GM21423 (cell line): ENCODE results near the gene DPPA5.
A peak's percentile ranks its signal among the peaks of the same experiment; 100 is the strongest.
"Not testable (repeated sequence)": the region's sequence is repeated elsewhere in the genome, so short reads cannot be mapped to it uniquely, and the experiment has no call there.

ENCODE experiments used
- ATAC-seq: cut with Tn5 transposase; IDR thresholded peaks from one replicate; pipeline ENCODE4 v1.9.1; 2021; ENCODE audit warnings: mild to moderate bottlenecking, moderate library complexity; ENCODE audit not compliant: unreplicated experiment

The DPPA5 gene

DNA sequence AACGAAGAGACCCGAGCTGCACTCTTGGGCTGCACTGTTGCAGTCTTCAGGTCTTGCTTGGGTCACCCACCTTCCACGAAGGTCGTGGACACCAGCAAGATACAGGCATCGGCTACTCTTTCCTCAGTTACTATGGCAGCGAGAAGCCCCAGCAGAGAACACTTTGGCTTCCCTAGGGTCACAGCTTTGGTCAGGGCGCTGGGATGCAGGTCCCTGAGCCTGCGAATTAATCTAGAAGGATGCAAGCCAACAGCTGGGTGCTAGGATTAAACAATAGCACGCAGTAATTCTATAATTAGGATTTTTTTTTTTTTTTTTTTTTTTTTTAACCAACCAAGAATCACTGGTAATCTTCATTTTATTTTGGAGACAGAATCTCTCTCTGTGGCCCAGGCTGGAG, 10.5 kb upstream of the DPPA5 start:
- no peak for ATAC-seq

DNA sequence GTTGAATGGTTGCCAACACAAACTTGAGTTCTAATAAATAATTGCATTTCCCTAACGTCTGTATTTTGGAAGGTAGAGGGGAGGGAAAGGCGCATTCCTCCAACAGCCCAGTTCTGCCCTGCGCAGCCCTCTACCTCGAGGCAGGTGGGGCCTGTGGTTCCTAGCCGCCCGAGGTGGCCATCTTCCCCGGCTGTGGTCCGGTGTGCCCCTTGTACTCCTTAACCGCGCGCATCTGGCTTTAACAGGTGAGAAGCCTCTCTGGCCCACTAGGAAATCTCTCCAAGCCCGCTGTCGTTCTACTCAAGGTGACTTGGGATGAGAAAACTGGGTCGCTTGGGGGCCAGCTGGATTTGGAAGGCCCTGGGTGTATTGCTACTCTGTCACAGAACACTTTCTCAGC, 10.0 kb upstream of the DPPA5 start:
- no peak for ATAC-seq

DNA sequence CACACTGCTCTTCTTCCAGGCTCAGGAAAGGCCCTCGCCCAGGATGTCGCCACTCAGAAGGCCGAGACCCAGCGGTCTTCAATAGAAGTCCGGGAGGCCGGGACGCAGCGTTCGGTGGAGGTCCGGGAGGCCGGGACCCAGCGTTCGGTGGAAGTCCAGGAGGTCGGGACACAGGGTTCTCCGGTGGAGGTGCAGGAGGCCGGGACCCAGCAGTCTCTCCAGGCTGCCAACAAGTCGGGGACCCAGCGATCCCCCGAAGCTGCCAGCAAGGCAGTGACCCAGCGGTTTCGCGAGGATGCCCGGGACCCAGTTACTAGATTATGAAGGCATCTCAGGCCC, 9.4 kb upstream of the DPPA5 start:
- no peak for ATAC-seq

DNA sequence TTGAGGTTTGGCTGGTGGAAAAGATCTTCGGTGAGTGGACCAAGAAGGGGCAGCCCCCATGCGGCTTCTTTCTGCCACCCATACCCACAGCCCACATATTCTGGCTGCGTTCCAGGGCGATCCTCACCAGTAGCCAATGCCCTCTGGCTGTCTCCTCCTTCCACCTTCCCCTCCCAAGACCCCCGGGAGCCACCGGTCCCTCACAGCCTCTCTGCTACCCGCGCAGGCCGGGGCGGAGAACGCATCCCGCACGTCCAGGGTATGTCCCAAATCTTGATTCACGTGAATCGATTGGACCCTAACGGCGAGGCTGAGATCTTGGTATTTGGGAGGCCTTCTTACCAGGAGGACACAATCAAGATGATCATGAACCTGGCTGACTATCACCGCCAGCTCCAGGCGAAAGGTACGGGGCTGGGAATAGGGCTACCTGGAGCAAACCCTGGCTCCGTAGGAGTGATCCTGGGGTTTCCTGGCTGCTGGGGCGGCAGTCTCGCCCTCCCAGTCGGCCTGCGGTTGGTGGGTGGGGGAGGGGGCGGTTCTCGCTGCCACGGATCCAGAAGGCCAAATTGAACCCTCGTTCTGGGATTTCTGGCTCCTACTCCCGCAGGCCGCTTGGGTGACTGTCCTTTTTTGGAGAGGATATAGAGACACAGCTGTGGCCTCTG, 8.9 kb upstream of the DPPA5 start:
- ATAC-seq = no peak

DNA sequence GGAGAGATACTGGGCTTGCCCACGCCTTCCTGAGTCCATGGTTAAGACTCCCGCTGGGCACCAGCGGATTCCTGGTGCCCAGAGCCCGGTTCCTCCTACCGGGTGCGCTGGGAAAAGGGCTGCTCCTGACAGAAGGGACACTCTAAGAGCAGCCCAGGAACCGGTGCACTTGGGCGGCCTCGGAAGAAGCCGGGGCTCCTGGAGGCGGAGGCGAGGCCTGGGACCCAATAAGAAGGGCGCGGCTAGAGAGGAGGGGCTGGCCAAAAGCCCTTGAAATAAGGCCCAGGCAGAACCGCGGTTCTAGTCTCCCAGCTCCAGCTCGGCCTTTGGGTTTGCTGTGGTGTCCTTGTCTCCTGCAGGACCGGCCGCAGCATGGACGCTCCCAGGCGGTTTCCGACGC, 8.3 kb upstream of the DPPA5 start, which contains the start of gene KHDC3L:
TSS of gene KHDC3L (plus strand) at position 301 of the 400 bp plus-strand sequence. CDS start at position 373, 72 bp downstream.
- no peak for ATAC-seq

DNA sequence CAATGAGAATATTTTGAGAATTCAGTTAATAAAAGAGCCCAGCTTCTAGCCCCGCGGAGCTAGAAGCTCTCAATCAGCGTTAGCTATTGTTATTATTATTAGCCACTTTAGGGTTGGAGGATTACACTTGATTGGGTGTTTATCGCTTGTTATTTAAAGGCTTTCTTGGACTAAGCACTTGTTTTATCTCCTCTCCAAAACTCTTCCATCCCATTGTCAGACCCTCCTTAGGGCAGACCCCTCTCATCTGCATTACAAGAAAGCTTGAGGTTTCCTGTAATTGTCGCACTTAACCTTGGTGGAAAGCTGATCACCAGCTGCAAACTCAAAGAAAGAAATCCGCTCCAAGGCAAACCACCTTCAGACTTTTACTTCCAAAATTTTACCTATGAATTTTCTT, 4.8 kb downstream of the DPPA5 start:
- ATAC-seq = no peak

DNA sequence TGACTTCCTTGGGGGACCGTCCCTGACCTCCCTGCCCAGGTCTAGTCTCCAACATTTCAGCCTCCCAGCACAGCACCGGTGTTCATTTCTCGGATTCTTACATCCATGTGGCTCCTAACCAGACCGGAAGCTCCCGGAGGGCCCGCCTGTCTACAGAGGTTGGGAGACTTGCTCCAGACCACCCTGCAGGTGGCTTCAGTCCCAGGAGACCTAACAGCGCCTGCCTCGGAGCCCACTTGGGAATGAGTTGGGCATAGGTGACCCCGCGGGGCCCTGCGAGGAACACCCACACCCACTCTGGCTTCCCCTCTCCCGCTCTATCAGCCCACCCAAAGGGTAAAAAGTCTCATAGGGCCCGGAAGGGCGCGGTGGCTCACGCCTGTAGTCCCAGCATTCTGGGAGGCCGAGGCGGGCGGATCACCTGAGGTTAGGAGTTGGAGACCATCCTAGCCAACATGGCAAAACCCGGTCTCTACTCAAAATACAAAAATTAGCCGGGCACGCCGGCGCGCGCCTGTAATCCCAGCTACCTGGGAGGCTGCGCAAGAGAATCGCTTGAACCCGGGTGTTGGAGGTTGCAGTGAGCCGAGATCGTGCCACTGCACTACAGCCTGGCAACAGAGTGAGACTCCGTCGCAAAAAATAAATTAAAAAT, 5.4 kb downstream of the DPPA5 start:
- no peak for ATAC-seq

DNA sequence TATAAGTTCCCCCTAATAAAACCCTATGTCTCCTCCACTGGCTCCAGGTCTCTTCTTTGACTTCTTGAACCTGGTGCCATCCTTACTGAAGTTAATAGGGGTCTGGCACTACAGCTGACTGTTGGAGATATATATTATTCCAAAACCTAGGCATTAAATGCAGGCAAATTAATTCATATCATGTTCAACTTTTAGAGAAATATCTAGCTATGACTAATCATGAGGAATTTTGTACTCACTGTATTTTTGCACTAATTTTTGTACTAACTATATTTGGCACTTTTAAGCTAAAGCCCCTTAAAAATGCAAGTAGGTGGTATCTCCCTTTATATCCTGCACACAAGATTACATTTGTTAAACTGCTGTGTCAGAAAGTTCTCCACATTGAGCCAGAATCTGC, 10.9 kb downstream of the DPPA5 start:
- no peak for ATAC-seq

DNA sequence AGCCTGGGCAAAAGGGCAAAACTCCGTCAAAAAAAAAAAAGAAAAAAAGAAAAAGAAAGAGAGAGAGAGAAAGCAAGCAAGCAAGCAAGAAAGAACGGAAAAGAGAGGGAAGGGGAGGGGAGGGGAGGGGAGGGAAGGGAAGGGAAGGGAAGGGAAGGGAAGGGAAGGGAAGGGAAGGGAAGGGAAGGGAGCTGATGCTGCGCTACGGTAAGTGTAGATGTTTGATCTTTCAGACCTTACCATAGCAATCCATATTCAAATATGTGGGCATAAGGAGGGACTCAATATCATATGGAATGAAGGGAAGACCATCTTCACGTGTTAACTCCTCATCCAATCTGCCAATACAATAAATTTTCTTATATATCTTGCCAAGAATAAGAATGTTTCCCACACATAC, 11.9 kb downstream of the DPPA5 start:
- no peak for ATAC-seq

DNA sequence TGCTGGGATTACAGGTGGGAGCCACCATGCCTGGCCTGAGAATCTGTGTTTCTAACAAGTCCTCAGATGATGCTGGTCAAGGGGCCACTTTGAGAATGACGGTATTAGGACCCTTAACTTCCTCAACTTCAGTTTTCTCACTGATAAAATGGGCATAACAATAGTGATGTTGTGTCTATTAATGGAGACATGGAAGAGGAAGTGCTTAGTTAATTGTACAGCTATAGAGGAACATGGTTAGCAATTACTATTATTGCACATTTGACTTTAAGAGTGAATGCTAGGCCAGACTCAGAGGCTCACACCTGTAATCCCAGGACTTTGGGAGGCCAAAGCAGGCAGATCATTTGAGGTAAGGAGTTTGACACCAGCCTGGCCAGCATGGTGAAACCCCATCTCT, 12.7 kb downstream of the DPPA5 start:
- no peak for ATAC-seq

DNA sequence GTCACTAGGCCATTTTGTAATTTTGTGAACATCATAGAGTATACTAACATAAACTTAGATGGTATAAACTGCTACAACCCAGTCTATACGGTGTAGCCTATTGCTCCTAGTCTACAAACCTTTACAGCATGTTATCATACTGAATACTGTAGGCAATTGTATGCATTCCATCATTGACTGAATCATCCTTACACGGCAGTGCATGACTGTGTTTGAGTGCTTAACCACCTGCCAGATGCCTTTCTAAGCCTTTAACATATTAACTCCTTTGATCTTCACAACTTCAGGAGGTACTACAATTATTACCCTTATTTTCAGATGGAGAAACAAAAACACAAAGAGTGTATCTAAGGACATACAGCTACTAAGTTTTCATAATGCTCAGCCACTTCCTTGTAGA, 14.0 kb downstream of the DPPA5 start:
- no peak for ATAC-seq

DNA sequence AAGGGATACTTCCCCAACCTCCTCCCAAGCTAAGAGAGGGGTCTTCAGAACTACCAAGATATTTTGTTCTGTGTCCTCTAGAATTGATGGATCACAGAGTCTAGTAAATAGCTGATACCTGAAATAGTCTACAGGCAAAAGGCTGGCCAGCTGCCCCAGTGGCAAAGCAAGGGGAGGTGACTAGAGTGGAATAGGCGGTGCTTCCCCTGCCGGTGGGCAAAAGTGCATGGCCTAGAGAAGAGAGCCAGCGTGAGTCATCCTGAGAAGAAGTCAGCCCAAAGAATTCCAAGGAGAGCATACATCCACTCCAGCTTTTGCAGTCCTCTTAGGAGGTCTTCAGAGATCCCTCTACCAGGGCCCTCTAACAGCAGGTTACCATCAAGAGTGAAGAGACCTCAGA, 14.7 kb downstream of the DPPA5 start:
- ATAC-seq = no peak

DNA sequence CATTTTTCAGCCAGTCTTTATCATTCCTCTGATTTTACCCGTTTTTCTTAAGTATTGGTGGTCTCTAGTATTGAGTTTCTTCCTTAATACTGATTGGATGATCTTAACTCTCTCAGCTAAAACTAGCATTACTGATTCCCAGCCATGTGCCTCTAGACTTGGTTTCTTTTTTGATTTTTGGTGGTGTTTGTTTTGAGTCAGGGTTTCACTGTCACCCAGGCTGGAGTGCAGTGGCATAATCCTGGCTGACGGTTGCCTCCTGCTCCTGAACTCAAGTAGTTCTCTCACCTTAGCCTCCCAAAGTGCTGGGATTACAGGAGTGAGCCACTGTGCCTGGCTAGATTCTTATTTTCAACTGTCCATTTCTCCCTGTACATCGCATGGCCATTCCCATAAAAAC, 24.9 kb downstream of the DPPA5 start:
- ATAC-seq = no peak

DNA sequence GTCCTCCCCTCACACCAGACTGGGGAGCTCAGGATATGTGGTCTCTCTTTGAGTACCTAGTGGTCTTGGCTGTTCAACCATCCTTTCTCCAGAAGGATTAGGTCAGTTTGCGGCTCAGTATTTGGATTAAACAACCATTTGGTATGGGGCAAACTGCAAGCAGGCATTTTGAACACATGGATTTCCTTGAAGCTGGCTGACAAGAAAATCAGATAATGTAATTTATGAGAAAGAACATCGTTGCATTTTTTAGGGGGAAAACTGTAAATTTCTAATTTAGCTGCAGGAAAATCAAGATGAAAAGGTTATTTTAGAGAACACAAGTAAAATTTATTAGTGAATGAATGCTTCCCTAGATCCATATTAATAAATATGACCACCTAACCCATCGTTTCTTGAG, 25.3 kb downstream of the DPPA5 start:
- ATAC-seq = no peak

DNA sequence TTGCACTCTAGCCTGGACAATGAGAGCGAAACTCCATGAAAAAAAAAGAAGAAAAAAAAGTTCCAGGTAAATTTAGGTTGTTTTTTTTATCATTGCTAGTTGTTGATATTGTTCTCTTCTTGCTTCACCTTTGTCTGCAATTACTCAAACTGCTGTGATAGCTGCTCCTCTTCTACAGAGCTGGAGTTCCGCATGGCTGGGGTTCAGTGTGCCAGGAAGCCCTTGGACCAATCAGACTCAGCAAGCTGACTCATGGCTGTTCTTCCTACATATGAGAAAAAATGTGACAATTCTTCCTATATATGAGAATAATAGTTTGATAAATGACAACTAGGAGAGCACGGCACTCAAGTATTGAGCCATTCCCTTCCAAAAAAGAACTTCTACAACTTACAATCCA, 28.4 kb downstream of the DPPA5 start:
- no peak for ATAC-seq

DNA sequence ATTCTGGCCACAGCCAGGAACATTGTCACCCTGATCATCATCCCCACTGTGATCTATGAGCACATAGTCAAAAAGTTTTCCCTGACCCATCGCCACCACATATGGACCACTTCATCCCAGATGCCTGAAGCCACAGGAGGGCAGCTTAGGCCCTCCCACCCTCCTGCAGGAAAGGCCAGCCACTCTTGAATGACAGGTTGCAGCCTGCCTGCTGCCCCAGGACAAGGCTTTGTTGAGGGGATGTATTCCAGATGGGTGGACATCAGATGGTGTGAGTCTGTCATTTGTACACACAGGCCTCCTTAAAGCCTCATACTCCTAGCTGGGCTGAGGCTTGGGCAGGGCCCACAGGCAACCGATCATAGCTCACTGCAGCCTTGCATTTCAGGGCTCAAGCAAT, 30.8 kb downstream of the DPPA5 start:
- no peak for ATAC-seq

DNA sequence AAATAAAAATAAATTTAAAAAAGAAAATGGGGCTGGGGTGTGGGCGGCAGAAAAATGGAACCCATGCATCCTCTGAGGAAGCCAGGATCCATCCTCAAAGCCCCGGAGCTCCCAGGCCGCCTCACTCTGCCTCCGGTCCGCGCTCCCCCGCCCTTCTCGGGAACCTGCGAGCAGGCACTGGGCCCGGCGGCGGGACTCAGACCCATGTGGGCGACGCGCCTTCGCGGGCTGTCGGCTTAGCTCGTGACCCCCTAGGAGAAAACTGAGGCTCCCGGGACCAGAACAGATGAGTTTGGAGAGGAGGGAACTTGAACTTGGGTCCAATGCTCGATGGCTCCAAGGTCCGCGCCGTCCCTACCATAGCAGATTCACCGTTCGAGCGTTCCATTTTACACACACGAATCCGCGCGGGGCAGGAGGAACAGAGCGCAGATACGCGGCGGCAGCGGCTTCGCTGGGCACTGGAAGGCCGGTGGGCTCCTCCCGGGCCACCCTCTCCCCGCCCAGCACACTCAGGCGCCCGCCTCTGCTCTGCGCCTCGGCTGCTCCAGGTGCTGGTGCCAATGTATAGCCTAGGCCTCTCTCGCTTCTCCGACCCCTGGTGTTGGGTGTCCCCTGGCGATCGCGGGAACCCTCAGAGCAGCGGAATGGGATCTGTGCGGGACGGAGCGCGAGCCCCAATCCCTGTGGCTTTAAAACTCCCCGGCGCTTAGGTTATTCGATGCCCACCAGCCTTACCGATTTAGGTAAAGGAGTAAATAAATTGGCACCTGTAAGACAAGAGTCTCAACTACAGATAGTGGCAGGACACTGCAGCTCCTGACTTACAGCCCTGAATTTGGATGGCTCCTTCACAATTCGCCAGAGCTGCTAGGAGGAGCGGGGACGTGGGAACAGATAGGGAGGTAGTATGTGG, 39.2 kb downstream of the DPPA5 start:
- ATAC-seq = no peak

DNA sequence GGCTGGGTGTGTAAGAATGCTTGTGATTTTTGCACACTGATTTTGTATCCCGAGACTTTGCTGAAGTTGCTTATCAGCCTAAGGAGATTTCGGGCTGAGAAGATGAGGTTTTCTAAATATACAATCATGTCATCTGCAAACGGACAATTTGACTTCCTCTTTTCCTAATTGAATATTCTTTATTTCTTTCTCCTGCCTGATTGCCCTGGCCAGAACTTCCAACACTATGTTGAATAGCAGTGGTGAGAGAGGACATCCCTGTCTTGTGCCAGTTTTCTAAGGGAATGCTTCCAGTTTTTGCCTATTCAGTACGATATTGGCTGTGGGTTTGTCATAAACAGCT, 43.6 kb downstream of the DPPA5 start:
- not testable (repeated sequence) for ATAC-seq

DNA sequence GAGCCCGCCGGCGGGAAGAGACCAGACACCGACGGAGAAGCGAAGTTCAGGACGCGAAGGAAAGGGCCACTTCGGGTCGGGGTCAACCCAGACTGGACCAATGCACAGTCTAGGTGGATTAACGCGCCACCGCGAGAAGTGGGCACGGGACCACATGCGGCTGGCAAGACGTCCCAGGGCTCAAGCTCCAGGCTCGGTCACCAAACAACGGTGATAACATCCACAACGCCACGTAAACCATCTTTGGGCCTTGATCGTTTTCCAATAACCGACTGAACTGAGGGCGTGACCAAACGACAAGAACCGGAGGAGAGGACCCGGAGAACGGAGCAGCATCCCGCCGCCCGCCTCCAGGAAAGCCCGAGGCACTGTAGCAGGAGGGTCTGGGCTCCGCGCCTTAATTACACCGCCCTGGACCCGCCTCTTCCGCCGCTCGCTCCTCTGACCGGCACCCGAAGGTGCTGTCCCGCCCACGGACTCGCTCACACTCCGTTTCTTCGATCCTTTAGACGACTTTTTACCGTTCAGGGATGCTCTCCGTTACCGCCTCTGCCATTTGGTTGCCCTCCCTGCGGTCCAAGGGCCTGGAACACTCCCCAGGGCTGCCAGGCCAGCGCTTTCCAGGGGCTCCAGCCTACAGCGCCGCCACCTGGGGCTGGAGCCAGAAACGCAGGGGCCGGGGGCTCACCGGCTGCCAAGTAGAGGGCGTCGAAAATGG, 44.1 kb downstream of the DPPA5 start:
- ATAC-seq = peak; percentile 97

DNA sequence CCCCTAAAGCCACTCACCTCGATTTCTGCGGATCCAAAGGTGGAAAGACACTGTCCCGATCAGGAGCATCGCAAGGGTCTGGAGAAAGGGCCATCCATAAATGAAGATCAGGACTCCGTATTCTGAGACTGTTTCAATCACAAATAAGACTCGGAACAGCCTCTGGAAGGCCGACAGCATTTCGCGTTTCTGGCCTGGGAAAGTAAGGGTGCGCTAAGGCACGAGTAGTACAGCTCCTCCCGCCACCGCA, 44.6 kb downstream of the DPPA5 start:
- no peak for ATAC-seq

DNA sequence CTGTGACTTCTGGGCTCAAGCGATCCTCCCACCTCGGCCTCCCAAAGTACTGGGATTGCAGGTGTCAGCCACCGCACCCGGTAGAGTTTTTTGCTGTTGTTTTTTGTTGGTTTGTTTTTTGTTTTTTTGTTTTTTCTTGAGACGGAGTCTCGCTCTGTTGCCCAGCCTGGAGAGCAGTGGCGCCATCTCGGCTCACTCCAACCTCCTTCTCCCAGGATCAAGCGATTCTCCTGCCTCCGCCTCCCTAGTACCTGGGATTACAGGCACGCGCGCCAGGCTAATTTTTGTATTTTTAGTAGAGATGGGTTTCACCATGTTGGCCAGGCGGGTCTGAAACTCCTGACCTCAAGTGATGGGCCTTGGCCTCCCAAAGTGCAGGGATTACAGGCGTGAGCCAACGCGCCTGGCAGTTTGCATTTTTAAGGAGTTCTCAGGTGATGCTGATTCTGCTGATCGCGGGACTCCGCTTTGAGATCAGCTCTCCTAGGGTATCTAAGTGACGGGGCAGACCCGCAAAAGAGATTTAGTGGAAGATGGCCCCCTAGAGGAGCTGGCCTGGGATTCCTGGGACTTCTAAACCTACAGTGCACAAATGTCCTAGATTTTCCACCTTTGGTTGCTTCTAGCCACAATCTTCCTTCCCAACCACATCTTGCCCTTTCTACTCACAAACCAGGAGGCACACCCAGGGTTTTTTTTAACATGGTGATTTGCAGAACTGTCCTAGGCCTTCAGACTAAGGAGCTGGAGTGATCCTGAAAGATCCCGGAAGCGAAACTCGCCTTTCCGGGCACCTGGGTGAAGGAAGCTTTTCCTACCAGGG, 45.2 kb downstream of the DPPA5 start:
- ATAC-seq = peak; percentile 8
